ENCODE results near the gene CD79B. TPM values are rescaled to one million over a fixed set of nuclear protein-coding genes. Genes with fewer than 3 reads are reported as not detected.
"Not testable (repeated sequence)": the region's sequence is repeated elsewhere in the genome, so short reads cannot be mapped to it uniquely, and the experiment has no call there.

CD79B gene
- total and polyA plus RNA-seq, 2 of the 13 experiments (the other 11 are each of a cell fraction or from before 2014, with no cell fraction given): not detected

- WGBS (ENCODE audit: low lambda C conversion rate): 25% methylated on average over 4 of the region's 5 CpGs
- H3K4me2 ChIP-seq (ENCODE audit: low read depth, low read length); H3K4me1 ChIP-seq (ENCODE audit: insufficient read depth, low read length); in situ Hi-C loops (cut with HindIII; ENCODE audit: extremely low pct_ligation_motif_present, low pct_unique_long_range_greater_than_20kb); CTCF ChIA-PET (ENCODE audit: low intra/inter-chr PET ratio, low total read pairs); H3K9ac ChIP-seq (ENCODE audit: insufficient read depth, low read depth, low read length); H3K36me3 ChIP-seq (replicated peaks in 1 of 2; ENCODE audit: control insufficient read depth in 1 of 2, insufficient read depth in 2 of 2, low read length in 2 of 2); BruUV-seq (replicated peaks); H3K27me3 ChIP-seq (ENCODE audit: control insufficient read depth in 1 of 2, insufficient read depth in 2 of 2, low read length in 2 of 2); H3K79me2 ChIP-seq (ENCODE audit: insufficient read depth, low read length); intact Hi-C loops (cut with micrococcal nuclease; ENCODE audit: unreplicated experiment); POLR2A ChIA-PET; H4K20me1 ChIP-seq (ENCODE audit: insufficient read depth, low read length); H3K27ac ChIP-seq (ENCODE audit: extremely low read length, insufficient read depth, low read length); H3K9me3 ChIP-seq (ENCODE audit: low read length); H3K4me3 ChIP-seq (replicated peaks in 1 of 3; ENCODE audit: insufficient read depth in 1 of 3, low read depth in 2 of 3, low read length in 3 of 3); DNase-seq (ENCODE audit: low spot score); H2AFZ ChIP-seq (ENCODE audit: low read length); ATAC-seq: not testable (repeated sequence)
- TF ChIP-seq STAG1 (CRISPR knock-in tag; IDR thresholded peaks at IDR 0.05): peak; percentile 31
- TF ChIP-seq CTCF (CRISPR knock-in tag; IDR thresholded peaks at IDR 0.05): peak; percentile 47
- peak; percentile 80 for FAIRE-seq
Observed at GRCh38 chr17:63903787-63904201, 28.3 kb downstream of the CD79B start.

- H2AFZ ChIP-seq (ENCODE audit: low read length); H4K20me1 ChIP-seq (ENCODE audit: insufficient read depth, low read length); CTCF ChIA-PET (ENCODE audit: low intra/inter-chr PET ratio, low total read pairs); ATAC-seq; H3K4me3 ChIP-seq (replicated peaks in 1 of 3; ENCODE audit: insufficient read depth in 1 of 3, low read depth in 2 of 3, low read length in 3 of 3); in situ Hi-C loops (cut with HindIII; ENCODE audit: extremely low pct_ligation_motif_present, low pct_unique_long_range_greater_than_20kb); H3K36me3 ChIP-seq (replicated peaks in 1 of 2; ENCODE audit: control insufficient read depth in 1 of 2, insufficient read depth in 2 of 2, low read length in 2 of 2); FAIRE-seq; DNase-seq (ENCODE audit: low spot score); H3K9ac ChIP-seq (ENCODE audit: insufficient read depth, low read depth, low read length); H3K4me2 ChIP-seq (ENCODE audit: low read depth, low read length); POLR2A ChIA-PET; intact Hi-C loops (cut with micrococcal nuclease; ENCODE audit: unreplicated experiment); H3K27me3 ChIP-seq (ENCODE audit: control insufficient read depth in 1 of 2, insufficient read depth in 2 of 2, low read length in 2 of 2); H3K4me1 ChIP-seq (ENCODE audit: insufficient read depth, low read length); H3K27ac ChIP-seq (ENCODE audit: extremely low read length, insufficient read depth, low read length); H3K9me3 ChIP-seq (ENCODE audit: low read length); BruUV-seq (replicated peaks); H3K79me2 ChIP-seq (ENCODE audit: insufficient read depth, low read length): not testable (repeated sequence)
- 10% methylated on average over 2 of the region's 2 CpGs for WGBS (ENCODE audit: low lambda C conversion rate)
Observed at GRCh38 chr17:63901971-63902370, 30.2 kb downstream of the CD79B start.

- H3K9ac ChIP-seq (ENCODE audit: insufficient read depth, low read depth, low read length); H4K20me1 ChIP-seq (ENCODE audit: insufficient read depth, low read length); H3K27me3 ChIP-seq (ENCODE audit: control insufficient read depth in 1 of 2, insufficient read depth in 2 of 2, low read length in 2 of 2); H3K79me2 ChIP-seq (ENCODE audit: insufficient read depth, low read length); H3K4me2 ChIP-seq (ENCODE audit: low read depth, low read length); POLR2A ChIA-PET; DNase-seq (ENCODE audit: low spot score); H3K4me1 ChIP-seq (ENCODE audit: insufficient read depth, low read length); FAIRE-seq; H2AFZ ChIP-seq (ENCODE audit: low read length); H3K4me3 ChIP-seq (replicated peaks in 1 of 3; ENCODE audit: insufficient read depth in 1 of 3, low read depth in 2 of 3, low read length in 3 of 3); intact Hi-C loops (cut with micrococcal nuclease; ENCODE audit: unreplicated experiment); H3K9me3 ChIP-seq (ENCODE audit: low read length); in situ Hi-C loops (cut with HindIII; ENCODE audit: extremely low pct_ligation_motif_present, low pct_unique_long_range_greater_than_20kb); BruUV-seq (replicated peaks); H3K27ac ChIP-seq (ENCODE audit: extremely low read length, insufficient read depth, low read length); CTCF ChIA-PET (ENCODE audit: low intra/inter-chr PET ratio, low total read pairs); H3K36me3 ChIP-seq (replicated peaks in 1 of 2; ENCODE audit: control insufficient read depth in 1 of 2, insufficient read depth in 2 of 2, low read length in 2 of 2): not testable (repeated sequence)
- 0% methylated on average over 1 of the region's 6 CpGs for WGBS (ENCODE audit: low lambda C conversion rate)
- ATAC-seq: peak; percentile 40; the same call in 2 of the 3 replicates
Observed at GRCh38 chr17:63898899-63899798, 33.0 kb downstream of the CD79B start.
